HG02642 (cell line): Measurements from ENCODE around the gene TUFT1.
"Not testable (repeated sequence)": the region's sequence is repeated elsewhere in the genome, so short reads cannot be mapped to it uniquely, and the experiment has no call there.

Experiments
- ATAC-seq: cut with Tn5 transposase; IDR thresholded peaks from one replicate; pipeline ENCODE4 v1.9.1; 2021; ENCODE audit warnings: mild to moderate bottlenecking; ENCODE audit not compliant: unreplicated experiment, poor library complexity

The TUFT1 gene

DNA sequence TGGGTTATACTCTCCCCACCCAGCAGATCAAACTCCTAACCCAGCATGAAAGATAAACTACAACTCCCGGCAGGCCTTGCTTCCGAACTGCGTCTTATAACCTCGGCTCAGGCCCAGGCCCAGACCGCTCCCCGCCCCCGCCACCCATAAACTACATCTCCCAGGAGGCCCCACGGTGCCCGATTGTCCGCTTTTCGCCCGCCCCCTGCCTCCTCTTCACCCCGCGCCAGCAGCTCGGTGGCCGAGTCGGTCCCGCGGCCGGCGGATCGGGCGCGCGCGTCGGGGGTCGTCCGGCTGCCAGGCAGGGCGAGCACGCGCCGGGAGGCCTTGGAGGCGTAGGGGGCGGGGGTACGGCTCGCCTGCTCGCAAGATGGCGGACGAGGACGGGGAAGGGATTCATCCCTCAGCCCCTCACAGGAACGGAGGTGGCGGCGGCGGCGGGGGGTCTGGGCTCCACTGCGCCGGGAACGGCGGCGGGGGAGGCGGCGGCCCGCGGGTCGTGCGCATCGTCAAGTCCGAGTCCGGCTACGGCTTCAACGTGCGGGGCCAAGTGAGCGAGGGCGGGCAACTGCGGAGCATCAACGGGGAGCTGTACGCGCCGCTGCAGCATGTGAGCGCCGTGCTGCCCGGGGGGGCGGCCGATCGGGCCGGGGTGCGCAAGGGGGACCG, 71.9 kb downstream of the TUFT1 start, which contains the start of gene SNX27:
Gene SNX27, plus strand, starts transcription at position 219 of the 669 bp plus-strand sequence. Its CDS starts 152 bp downstream, at position 371.
- ATAC-seq = peak; percentile 87

- peak; percentile 16 for ATAC-seq
Observed at GRCh38 chr1:151612501-151613281, 72.6 kb downstream of the TUFT1 start.

DNA sequence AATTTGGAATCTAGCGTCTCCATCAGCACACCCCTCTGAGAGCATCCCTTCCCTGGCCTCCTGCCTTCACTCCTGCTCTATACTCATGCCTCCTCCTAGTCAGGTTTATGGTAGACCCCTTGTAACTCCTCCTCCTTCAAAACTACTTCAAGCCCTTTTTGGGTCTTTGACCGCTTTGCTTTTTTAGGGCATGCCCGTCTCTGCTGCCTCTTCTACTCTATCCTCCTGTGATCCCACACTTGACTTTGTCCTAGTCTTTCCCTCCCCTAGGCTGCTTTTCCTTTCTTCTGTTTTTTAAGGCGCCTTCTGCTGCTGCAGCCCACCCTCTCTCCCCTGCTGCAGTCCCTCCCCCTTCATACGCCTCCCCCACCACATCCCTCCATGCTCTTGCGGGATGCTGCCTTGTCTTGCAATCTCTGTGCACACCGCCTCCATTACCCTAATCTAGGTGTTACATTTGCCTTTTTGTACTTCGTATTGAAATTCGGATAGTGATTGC, 73.2 kb downstream of the TUFT1 start:
- no peak for ATAC-seq

DNA sequence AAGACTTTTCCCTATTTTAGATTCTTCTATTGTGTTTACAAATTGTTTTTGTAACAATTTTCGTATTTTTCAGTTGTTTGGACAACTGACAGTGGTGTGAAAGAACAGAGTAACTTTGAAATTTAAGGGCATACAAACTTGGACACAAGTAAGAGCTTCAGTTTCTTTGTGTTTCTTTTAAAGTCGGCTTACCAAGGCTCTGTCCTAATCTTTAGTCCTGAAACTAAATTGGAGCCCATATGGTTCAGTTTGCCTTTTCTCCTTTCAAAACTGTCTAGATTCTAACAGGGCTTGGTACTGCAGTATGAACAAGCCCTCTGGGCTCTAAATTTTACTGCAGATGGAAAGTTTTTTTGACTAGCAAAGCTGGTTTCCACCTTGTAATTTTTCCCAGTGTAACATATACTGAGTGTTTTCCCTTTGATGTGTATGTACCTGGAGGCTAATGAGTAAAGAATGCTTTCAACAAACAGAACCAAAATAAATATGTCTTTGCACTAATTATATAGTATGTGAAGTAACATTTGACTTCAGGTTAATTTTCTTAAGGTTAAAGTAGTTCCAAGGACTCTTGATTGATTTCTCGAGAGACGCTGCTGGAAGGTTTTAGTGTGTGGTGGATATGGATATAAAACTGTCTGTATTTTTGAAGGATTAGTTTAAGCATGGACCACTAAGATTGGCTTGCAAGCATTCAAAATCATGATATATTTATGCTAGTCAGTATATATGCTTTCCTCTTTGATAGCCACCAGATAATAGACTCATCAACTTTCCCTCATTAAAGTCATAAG, 75.8 kb downstream of the TUFT1 start:
- no peak for ATAC-seq

DNA sequence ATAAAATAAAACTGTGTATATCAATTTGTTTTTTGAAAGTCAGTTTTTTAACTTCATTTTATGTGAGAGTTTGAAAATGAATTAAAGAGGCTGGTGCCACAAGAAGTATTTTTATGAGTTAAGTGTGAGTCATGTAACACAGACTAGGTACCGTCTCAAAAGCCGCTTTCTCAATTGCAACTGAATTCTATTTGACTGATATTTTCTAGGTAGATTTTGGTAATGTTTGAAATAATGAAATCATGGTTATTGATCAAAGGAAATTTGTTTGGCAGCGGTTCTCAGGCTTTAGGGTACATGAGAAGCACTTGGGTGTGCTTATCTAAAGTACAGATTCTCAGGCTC, 76.4 kb downstream of the TUFT1 start:
- ATAC-seq = no peak

DNA sequence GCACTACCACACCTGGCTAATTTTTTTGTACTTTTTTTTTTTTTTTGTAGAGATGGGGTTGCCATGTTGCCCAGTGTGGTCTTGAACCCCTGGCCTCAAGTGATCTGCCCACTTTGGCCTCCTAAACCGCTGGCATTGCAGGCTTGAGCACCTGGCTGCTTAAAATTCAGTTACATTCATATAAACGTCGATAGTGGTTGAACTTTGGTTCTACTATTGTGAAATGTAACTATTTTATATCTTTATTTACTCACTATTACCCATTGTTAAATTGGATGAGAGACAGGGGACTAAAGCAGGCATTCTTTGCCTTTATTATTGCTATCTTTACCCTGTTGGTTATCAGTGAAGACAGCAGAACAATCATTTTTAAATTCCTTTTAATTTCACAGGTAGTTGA, 77.9 kb downstream of the TUFT1 start:
- no peak for ATAC-seq

DNA sequence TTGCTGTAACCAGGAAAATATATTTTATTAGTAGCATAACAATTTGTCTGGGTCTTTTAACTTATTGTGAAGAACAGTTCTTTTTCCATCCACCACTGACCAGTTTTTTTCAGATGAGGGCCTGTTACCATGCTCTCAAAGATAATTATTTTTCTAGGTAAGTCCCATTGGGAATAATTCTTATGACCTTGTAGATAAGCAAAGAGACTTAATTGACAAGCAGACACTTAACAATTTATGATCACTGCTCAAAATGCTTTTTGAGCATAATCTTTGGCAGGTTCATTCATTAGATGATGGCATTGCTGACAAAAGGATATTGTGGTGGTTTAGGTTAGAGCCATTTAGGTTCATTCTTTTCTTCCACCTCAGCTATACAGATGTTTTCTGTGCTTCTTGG, 78.4 kb downstream of the TUFT1 start:
- no peak for ATAC-seq

DNA sequence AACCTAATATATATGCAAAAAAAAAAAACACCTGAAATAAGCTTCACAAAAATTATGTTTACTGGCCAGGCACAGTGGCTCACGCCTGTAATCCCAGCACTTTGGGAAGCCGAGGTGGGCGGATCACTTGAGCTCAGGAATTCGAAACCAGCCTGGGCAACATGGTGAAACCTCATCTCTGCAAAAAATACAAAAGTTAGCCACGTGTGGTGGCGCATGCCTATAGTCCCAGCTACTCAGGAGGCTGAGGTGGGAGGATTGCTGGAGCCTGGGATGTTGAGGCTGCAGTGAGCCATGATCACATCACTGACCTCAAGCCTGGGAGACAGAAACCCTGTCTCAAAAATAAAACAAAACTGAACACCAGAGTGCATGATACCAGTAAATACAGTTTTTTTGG, 78.9 kb downstream of the TUFT1 start:
- ATAC-seq = not testable (repeated sequence)

DNA sequence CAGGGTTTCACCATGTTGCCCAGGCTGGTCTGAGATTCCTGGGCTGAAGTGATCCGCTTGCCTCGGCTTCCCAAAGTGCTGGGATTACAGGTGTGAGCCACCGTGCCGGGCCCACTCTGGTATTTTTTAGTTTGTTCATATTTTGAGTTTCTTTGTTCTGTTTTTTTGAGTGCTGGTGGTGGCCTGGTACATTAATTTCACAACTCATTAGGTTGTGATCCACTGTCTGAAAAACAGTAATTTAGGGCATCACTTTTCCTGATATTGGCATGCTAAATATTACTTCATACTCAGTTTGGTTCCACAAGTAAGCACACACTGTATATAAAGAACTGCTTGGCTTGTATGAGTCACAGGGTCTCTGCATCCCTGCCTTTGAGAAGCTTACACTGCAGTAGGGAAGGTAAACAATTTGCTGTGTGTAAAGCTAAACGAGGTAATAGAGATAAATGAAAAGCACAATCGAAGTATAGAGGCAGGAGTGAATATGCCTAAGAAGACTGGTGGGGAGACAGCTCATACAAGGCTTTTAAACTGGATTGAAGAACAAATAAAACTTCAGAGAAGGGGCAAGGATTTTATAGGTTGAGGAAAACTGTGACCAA, 79.5 kb downstream of the TUFT1 start:
- no peak for ATAC-seq

GRCh38 chr1:151620286-151620685, 80.2 kb downstream of the TUFT1 start:
- ATAC-seq = no peak

- no peak for ATAC-seq
Observed at GRCh38 chr1:151621351-151621750, 81.2 kb downstream of the TUFT1 start.

DNA sequence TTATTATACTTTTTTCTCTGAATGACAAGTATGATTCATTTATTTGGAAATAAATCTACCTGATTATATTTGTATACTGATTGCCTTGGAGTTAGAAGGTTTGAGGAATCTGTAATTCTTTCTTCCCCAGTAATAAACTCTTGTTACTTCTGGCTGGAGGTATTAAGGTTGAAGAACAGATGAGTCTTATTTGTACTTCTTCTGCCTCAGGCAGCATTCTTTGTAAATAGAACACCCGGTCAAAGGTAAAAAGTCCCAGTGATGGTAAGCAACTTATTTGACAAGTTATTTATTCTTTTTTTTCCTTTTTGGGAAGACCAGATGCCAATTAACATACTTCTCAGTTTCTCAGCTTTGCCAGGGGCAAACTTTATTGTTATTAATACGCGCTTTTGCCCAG, 84.7 kb downstream of the TUFT1 start:
- no peak for ATAC-seq

DNA sequence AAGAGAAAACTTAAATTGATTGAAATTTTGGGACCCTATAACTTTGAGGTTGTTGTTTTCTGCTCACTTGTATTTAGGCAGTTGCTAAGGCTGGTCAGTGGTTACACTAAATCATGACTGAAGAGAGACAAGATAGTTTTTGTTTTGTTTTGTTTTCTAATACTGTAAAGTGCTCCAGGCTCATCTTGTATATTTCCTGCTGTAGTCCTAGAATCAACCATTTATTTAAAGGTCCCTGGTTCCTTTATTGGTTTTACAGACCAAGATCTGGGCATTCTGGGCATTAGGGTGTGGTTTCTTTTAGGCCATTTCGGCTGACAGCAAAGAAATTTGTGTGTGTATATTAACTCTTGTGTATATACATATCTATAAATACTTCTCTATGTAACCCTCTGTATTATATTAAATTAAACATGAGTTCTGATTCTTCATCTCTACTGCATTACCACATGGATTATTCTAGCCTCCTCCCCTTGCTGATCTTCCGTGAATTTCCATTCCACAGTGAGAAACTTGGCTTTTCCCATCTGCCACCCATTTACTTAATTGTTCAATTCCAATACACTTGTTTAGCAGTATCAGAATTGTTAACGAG, 86.7 kb downstream of the TUFT1 start:
- no peak for ATAC-seq

DNA sequence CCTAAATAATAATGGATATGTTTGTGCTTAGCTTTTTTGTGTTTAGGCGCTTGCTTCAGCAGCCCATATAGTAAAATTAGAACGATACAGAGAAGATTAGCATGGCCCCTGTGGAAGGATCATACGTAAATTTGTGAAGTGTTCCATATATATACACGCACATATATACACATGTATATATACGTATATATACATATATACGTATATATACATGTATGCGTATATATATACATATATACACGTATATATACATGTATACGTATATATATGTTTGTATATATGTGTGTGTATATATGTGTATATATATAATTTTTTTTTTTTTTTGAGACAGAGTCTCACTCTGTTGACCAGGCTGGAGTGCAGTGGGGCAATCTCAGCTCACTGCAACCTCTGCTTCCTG, 89.2 kb downstream of the TUFT1 start:
- ATAC-seq = no peak
